Measurements from ENCODE around the gene ETNK2. TPM values are rescaled to one million over a fixed set of nuclear protein-coding genes. Genes with fewer than 3 reads are reported as not detected.
A peak's percentile ranks its signal among the peaks of the same experiment; 100 is the strongest.

Gene ETNK2
- polyA plus RNA-seq, 4 donors = 0.22 to 52.6 (median 3.2) TPM

DNA sequence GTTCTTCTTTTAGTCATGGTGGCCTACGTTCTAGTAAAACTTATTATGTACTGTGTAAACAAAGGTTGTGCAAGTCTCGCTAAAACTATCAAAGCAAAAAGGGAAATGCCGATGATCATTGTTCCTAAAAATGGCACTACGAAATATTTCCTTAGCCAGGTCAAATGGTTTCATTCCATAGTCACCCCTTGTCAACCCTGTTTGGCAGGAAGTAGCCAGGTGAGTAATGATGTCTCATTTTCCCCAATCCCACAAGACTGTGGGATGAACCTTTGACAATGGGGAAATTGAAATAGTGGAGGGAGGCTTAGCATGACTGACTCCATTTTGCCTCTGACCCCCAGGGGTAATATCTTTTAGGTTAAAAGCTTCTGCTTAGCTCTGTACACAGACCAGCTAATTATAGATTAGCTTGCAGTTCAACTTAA is 19.9 kb upstream of the ETNK2 start:
- 57 to 63% (median 60%) methylated on average over 4 of the region's 4 CpGs for WGBS, 3 donors
- Histone ChIP-seq H3K4me3 (ENCODE audit: low read depth in 1 of 3, low read length in 3 of 3) (no peak overlapping the region), H3K27me3 (ENCODE audit: control insufficient read depth in 3 of 3, insufficient read depth in 3 of 3, low read length in 3 of 3) (peaks cover 0 to 2% (median 0%) of the 10 kb centered on the region in 3 donors), H3K27ac (ENCODE audit: low read depth in 1 of 3, low read length in 2 of 3) (no peak overlapping the region), H3K4me1 (ENCODE audit: control insufficient read depth in 3 of 3, insufficient read depth in 2 of 3, low read depth in 1 of 3, low read length in 2 of 3) (peaks cover 0 to 2% (median 0%) of the 10 kb centered on the region in 3 donors), H3K9me3 (ENCODE audit: control insufficient read depth in 2 of 2, insufficient read depth in 1 of 2, low read depth in 1 of 2, low read length in 1 of 2) (peaks cover 0 to 10% of the 10 kb centered on the region in 2 donors), H3K36me3 (ENCODE audit: control insufficient read depth in 3 of 3, insufficient read depth in 2 of 3, low read depth in 1 of 3, low read length in 3 of 3) (no peaks in the 10 kb centered on the region)
- DNase-seq (no peak), FAIRE-seq (no peak)

DNA sequence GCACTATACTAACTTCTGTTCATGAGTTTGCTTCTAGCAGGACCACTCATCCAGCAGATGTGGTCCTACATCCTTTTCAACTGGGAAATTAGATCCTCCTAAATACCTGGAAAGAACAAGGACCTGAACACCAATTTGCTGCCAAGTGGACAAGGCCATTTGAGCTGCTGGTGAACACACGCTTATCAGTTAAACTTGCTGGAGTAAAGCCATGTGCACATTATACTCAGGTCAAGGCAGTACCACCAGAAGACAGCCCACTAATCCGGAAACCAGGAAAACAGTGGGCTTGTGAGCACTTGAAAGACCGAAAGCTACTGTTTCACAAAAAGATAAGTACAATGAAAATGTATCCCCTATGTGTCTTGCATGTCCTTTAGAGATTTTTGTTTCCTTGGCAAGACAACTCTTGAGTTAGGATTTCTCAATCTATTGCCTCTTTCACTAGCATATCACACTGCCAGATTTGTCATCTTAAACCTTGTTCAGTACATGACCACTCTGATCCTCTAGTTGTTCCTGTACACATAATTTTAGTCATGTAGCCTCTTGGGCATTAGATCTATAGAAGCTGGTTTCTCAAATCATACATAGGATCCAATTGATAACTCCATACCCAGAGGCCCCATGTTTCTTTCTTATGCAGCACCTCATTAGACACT is 18.8 kb upstream of the ETNK2 start:
- no peak for FAIRE-seq
- 86 to 91% (median 87%) methylated on average over 3 of the region's 3 CpGs for WGBS, 3 donors
- H3K9me3 ChIP-seq (ENCODE audit: control insufficient read depth in 2 of 2, insufficient read depth in 1 of 2, low read depth in 1 of 2, low read length in 1 of 2) = peaks cover 0 to 10% of the 10 kb centered on the region in 2 donors

DNA sequence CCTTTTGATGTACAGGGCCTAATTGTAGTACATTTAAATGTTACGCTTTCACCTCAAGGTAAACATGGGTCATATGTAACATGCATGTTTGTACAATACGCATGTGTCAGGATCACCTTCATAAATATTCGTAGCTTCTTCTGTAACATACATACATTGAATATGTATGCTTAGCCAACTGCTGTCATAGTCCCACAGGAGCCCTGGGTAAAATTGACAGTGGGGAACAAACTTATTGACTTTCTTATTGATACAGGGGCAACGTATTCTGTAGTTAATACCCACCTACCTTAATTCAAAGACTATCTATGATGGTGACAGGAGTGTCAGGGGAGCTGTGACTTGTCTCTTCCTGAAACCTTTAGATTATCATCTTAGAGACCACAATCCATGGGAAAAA is 18.0 kb upstream of the ETNK2 start:
- Histone ChIP-seq H3K4me1 (ENCODE audit: control insufficient read depth in 3 of 3, insufficient read depth in 2 of 3, low read depth in 1 of 3, low read length in 2 of 3) (no peaks in the 10 kb centered on the region), H3K36me3 (ENCODE audit: control insufficient read depth in 3 of 3, insufficient read depth in 2 of 3, low read depth in 1 of 3, low read length in 3 of 3) (no peaks in the 10 kb centered on the region), H3K4me3 (ENCODE audit: low read depth in 1 of 3, low read length in 3 of 3) (no peak overlapping the region), H3K27me3 (ENCODE audit: control insufficient read depth in 3 of 3, insufficient read depth in 3 of 3, low read length in 3 of 3) (no peaks in the 10 kb centered on the region), H3K27ac (ENCODE audit: low read depth in 1 of 3, low read length in 2 of 3) (no peak overlapping the region), H3K9me3 (ENCODE audit: control insufficient read depth in 2 of 2, insufficient read depth in 1 of 2, low read depth in 1 of 2, low read length in 1 of 2) (peaks cover 0 to 10% of the 10 kb centered on the region in 2 donors)
- FAIRE-seq = no peak
- 80 to 92% (median 90%) methylated on average over 4 of the region's 4 CpGs for WGBS, 3 donors
- no peak for DNase-seq

More for the DNA sequence above, 18.8 kb upstream of the ETNK2 start:
- no peak for DNase-seq
- no peak overlapping the region for H3K27ac ChIP-seq (ENCODE audit: low read depth in 1 of 3, low read length in 2 of 3)
- H3K36me3 ChIP-seq (ENCODE audit: control insufficient read depth in 3 of 3, insufficient read depth in 2 of 3, low read depth in 1 of 3, low read length in 3 of 3) = no peaks in the 10 kb centered on the region
- no peaks in the 10 kb centered on the region for H3K27me3 ChIP-seq (ENCODE audit: control insufficient read depth in 3 of 3, insufficient read depth in 3 of 3, low read length in 3 of 3)
- no peaks in the 10 kb centered on the region for H3K4me1 ChIP-seq (ENCODE audit: control insufficient read depth in 3 of 3, insufficient read depth in 2 of 3, low read depth in 1 of 3, low read length in 2 of 3)
- H3K4me3 ChIP-seq (ENCODE audit: low read depth in 1 of 3, low read length in 3 of 3) = no peak overlapping the region

DNA sequence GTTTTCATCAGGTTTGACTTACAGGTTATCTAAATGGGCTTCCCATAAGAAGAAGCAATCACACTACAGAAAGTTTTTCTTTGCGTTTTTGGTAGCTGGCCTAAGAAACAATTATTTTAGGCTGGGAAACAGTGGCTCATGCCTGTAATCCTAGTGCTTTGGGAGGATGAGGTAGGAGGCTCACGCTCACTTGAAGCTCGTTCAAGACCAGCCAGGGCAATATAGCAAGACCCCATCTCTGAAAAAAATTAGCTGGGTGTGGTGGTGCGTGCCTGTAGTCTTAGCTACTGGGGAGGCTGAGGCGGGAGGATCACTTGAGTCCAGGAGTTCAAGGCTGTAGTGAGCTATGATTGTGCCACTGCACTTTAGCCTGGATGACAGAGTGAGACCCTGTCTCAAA is 15.9 kb upstream of the ETNK2 start:
- DNase-seq (no peak), FAIRE-seq (no peak)
- H3K36me3 ChIP-seq (ENCODE audit: control insufficient read depth in 3 of 3, insufficient read depth in 2 of 3, low read depth in 1 of 3, low read length in 3 of 3) = no peaks in the 10 kb centered on the region
- peaks cover 0 to 10% of the 10 kb centered on the region in 2 donors for H3K9me3 ChIP-seq (ENCODE audit: control insufficient read depth in 2 of 2, insufficient read depth in 1 of 2, low read depth in 1 of 2, low read length in 1 of 2)
- no peaks in the 10 kb centered on the region for H3K4me1 ChIP-seq (ENCODE audit: control insufficient read depth in 3 of 3, insufficient read depth in 2 of 3, low read depth in 1 of 3, low read length in 2 of 3)
- H3K27me3 ChIP-seq (ENCODE audit: control insufficient read depth in 3 of 3, insufficient read depth in 3 of 3, low read length in 3 of 3) = no peaks in the 10 kb centered on the region
- no peak overlapping the region for H3K27ac ChIP-seq (ENCODE audit: low read depth in 1 of 3, low read length in 2 of 3)
- WGBS, 3 donors = 89 to 93% (median 90%) methylated on average over 5 of the region's 5 CpGs
- no peak overlapping the region for H3K4me3 ChIP-seq (ENCODE audit: low read depth in 1 of 3, low read length in 3 of 3)

DNA sequence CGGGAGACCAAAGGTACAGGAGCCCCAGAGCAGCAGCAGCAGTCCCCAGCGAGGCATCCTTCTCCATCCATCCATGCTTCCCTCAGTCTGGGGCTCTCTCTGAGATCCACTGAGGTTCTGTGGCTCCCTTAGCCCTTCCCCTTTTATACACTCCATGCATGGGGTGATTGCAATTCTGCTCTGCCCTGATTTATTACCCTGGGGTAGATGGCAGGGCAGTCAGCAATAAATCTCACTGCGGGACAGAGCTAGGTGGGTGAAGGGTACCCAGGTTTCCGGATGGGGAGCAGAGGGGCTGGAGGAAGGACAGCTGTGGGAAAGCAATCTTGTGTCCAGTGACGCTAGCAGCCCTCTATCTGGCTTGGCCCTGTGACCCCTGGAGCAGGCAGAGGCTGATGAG is 14.4 kb upstream of the ETNK2 start, which contains the start of gene REN:
Gene REN, minus strand, starts transcription at position 119 of the 400 bp plus-strand sequence. Its CDS starts 44 bp downstream, at position 75.
- H3K9me3 ChIP-seq (ENCODE audit: control insufficient read depth in 2 of 2, insufficient read depth in 1 of 2, low read depth in 1 of 2, low read length in 1 of 2) = peaks cover 0 to 10% of the 10 kb centered on the region in 2 donors
- FAIRE-seq (no peak), DNase-seq (no peak)
- peaks cover 0 to 6% (median 0%) of the 10 kb centered on the region in 3 donors for H3K4me1 ChIP-seq (ENCODE audit: control insufficient read depth in 3 of 3, insufficient read depth in 2 of 3, low read depth in 1 of 3, low read length in 2 of 3)
- H3K27ac ChIP-seq (ENCODE audit: low read depth in 1 of 3, low read length in 2 of 3) = no peak within 1 kb of the TSS
- no peaks in the 10 kb centered on the region for H3K27me3 ChIP-seq (ENCODE audit: control insufficient read depth in 3 of 3, insufficient read depth in 3 of 3, low read length in 3 of 3)
- H3K4me3 ChIP-seq (ENCODE audit: low read depth in 1 of 3, low read length in 3 of 3) = no peak within 1 kb of the TSS
- 49 to 55% (median 51%) methylated on average over 5 of the region's 5 CpGs for WGBS, 3 donors
- no peaks in the 10 kb centered on the region for H3K36me3 ChIP-seq (ENCODE audit: control insufficient read depth in 3 of 3, insufficient read depth in 2 of 3, low read depth in 1 of 3, low read length in 3 of 3)

DNA sequence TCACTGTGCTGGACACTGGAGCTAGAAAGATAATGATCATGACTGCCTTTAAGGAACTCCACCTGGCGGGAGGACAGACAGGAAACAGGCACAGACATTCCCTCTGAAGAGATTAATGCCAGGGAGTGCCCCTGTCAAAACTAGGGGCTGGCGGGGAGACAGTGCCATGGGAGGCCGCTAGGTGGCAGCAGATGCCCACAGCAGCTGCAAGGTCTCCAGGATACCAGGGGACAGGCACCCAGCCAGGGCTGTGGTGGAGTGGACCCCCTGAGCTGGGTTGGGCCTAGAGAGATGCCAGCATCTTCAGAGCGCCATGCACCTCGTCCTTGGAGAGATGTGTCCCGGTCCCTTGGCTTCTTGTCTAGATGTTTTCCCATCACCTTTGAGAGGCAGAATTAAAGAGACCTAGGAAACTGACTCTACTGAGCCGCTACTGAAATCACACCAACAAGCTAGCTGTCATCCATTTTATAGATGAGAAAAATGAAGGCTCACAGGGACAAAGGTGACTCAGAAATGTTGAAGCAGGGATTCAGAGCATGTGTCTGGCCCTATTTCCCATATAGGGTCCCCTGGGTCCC is 10.7 kb upstream of the ETNK2 start:
- 10 to 13% (median 11%) methylated on average over 7 of the region's 7 CpGs for WGBS, 3 donors
- Histone ChIP-seq H3K27ac (ENCODE audit: low read depth in 1 of 3, low read length in 2 of 3) (no peak overlapping the region), H3K36me3 (ENCODE audit: control insufficient read depth in 3 of 3, insufficient read depth in 2 of 3, low read depth in 1 of 3, low read length in 3 of 3) (no peaks in the 10 kb centered on the region), H3K4me3 (ENCODE audit: low read depth in 1 of 3, low read length in 3 of 3) (no peak overlapping the region), H3K4me1 (ENCODE audit: control insufficient read depth in 3 of 3, insufficient read depth in 2 of 3, low read depth in 1 of 3, low read length in 2 of 3) (peaks cover 0 to 6% (median 0%) of the 10 kb centered on the region in 3 donors), H3K9me3 (ENCODE audit: control insufficient read depth in 2 of 2, insufficient read depth in 1 of 2, low read depth in 1 of 2, low read length in 1 of 2) (no peaks in the 10 kb centered on the region), H3K27me3 (ENCODE audit: control insufficient read depth in 3 of 3, insufficient read depth in 3 of 3, low read length in 3 of 3) (no peaks in the 10 kb centered on the region)
- FAIRE-seq (no peak), DNase-seq (peak; percentile 81 to 89)

DNA sequence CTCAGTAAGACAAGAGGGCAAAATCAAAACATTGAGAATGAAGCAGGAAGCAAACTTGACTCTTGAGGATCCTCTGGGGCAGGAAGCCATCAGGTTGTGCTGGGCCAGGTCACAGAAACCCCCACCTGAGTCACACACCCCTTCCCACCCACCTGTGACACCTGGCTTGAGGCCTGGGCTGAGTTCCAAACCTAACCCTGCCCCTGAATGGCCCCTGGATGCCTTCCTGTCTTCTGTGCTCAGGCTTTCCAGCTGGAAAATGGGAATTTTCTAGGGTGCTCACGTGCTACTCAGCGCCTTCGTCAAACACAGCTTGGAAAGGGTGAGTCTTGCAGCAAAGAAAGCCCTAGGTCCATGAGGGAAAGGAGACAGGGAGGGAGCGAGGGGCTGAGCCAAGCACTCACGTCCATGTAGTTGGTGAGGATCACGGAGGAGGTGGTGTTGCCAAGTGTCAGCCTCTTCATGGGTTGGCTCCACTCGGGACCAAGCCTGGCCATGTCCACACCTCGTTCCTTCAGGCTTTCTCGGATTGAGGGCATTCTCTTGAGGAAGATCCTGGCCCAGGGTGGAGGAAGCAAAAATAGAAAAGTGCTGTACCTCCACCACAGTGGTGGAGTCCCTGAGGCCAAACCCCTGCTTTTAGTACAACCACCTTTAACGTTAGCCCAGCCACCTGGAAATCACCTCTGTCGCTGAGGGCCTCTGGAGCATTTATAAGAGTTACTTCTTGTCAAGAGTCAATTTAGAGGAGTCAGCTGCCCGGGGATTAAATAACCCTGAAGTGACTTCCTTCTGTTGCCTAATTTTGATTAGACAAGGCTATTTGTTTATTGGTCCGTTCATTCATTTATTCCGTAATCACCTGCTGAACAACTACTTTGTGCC is 10.0 kb upstream of the ETNK2 start:
- Histone ChIP-seq H3K27me3 (ENCODE audit: control insufficient read depth in 3 of 3, insufficient read depth in 3 of 3, low read length in 3 of 3) (no peaks in the 10 kb centered on the region), H3K4me1 (ENCODE audit: control insufficient read depth in 3 of 3, insufficient read depth in 2 of 3, low read depth in 1 of 3, low read length in 2 of 3) (peaks cover 0 to 6% (median 0%) of the 10 kb centered on the region in 3 donors), H3K9me3 (ENCODE audit: control insufficient read depth in 2 of 2, insufficient read depth in 1 of 2, low read depth in 1 of 2, low read length in 1 of 2) (no peaks in the 10 kb centered on the region), H3K27ac (ENCODE audit: low read depth in 1 of 3, low read length in 2 of 3) (no peak overlapping the region), H3K4me3 (ENCODE audit: low read depth in 1 of 3, low read length in 3 of 3) (no peak overlapping the region), H3K36me3 (ENCODE audit: control insufficient read depth in 3 of 3, insufficient read depth in 2 of 3, low read depth in 1 of 3, low read length in 3 of 3) (no peaks in the 10 kb centered on the region)
- FAIRE-seq = no peak
- 50 to 63% (median 53%) methylated on average over 14 of the region's 14 CpGs for WGBS, 3 donors
- no peak for DNase-seq

DNA sequence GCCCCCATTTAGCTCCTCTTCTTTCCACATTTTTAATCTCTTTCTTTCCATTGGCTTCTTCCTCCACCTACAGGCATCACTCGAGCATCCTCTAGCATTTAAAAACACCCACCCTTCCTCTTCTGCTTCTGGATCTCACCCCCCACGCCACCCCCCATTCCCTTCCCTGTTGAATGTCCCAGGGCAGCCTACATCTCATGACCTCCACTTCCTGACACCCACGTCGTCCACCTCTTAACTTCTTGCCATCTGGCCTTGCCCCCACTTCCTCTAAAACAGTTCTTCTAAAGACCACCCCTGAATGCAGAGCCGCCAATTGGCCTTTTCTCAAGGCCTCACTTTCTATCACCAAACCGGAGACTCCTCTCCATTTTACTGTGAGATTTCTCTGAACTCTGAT is 6.1 kb upstream of the ETNK2 start:
- peaks cover 0 to 7% (median 0%) of the 10 kb centered on the region in 3 donors for H3K4me1 ChIP-seq (ENCODE audit: control insufficient read depth in 3 of 3, insufficient read depth in 2 of 3, low read depth in 1 of 3, low read length in 2 of 3)
- WGBS, 3 donors = 61 to 80% (median 65%) methylated on average over 6 of the region's 6 CpGs

More for the DNA sequence above, 6.1 kb upstream of the ETNK2 start:
- Histone ChIP-seq H3K27ac (ENCODE audit: low read depth in 1 of 3, low read length in 2 of 3) (no peak overlapping the region), H3K36me3 (ENCODE audit: control insufficient read depth in 3 of 3, insufficient read depth in 2 of 3, low read depth in 1 of 3, low read length in 3 of 3) (no peaks in the 10 kb centered on the region), H3K27me3 (ENCODE audit: control insufficient read depth in 3 of 3, insufficient read depth in 3 of 3, low read length in 3 of 3) (no peaks in the 10 kb centered on the region), H3K4me3 (ENCODE audit: low read depth in 1 of 3, low read length in 3 of 3) (no peak overlapping the region), H3K9me3 (ENCODE audit: control insufficient read depth in 2 of 2, insufficient read depth in 1 of 2, low read depth in 1 of 2, low read length in 1 of 2) (no peaks in the 10 kb centered on the region)
- no peak for FAIRE-seq
- DNase-seq = no peak

Measured in small intestine (tissue), 7 donors.